HG02884 (cell line): ENCODE measurements around the gene MAML1.

Experiments used
- ATAC-seq: cut with Tn5 transposase; IDR thresholded peaks from one replicate; pipeline ENCODE4 v1.9.1; 2021; ENCODE audit warnings: mild to moderate bottlenecking, moderate library complexity; ENCODE audit not compliant: unreplicated experiment

The MAML1 gene

DNA sequence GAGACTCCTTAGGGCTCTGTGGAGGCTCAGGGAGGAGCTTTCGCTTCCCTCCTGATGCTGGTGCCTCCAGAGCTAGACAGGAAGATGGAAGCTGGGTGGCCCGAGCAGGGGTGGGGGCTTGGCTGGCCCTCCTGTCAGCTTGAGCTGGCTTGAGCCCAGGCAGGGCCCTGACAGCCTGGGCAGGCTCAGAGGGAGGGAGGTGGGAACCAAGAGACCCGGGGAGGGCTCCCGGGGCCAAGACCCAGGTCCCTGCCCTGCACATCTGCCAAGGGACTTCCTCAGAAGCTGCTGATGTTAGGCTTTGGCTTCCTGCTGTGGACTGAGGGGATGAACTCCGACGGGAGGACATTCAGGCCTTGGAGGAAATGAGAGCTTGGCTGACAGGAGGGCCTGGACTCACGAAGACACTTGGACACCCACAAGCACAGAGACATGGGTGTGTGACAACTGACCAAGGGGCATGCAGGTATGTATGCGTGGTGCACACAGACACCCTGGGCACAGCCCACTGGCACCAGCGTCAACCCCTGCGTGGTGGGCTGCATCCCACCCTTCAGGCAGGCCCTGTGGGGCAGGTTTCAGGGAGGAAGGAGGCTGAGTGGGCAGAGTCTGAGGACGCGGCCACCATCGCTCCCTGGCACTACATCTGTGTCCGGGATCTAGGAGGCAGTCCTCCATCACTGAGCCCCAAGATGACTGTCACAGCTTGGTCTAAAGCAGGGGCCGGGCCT, 59.4 kb downstream of the MAML1 start:
- no peak for ATAC-seq

DNA sequence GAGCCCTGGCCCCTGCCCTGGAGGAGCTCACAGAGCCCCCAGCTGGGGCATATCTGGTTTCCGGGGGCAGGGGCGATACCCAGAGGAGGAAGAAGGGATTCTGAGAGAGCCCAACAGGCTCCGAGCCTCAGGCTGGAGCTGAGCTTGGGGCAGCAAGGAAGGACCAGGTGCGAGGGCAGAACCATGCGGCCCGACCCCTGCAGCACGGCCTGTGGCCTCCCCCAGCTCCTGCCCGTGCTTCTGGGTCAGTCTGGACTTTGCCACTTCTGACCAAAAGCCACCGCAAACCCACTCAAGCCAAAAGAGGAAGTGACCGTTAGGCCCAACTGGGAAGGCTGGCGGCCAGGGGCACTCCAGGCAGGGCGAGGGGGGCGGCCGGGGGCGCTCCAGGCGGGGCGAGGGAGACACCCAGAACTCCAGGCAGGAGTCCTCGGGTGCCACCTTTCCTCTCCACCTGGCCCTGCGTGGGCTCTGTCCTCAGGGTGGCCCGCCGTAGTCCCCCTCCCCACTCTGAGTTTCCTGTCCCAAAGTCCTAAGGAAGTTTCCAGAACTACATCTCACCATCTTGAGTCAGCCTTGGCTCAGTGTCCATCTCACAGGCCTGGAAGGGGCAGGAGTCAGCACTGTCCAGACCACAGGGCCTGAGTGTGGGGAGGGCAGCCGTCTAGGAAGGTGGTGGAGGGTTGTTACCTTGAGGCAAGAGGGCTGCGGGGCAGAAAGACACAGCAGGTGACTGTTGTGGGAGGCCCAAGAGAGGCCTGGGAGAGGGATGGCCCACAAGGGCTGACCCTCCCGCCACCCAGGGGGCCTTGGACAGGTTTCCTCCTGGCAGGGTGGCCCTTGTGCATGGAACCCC, 60.2 kb downstream of the MAML1 start:
- ATAC-seq, result no peak

DNA sequence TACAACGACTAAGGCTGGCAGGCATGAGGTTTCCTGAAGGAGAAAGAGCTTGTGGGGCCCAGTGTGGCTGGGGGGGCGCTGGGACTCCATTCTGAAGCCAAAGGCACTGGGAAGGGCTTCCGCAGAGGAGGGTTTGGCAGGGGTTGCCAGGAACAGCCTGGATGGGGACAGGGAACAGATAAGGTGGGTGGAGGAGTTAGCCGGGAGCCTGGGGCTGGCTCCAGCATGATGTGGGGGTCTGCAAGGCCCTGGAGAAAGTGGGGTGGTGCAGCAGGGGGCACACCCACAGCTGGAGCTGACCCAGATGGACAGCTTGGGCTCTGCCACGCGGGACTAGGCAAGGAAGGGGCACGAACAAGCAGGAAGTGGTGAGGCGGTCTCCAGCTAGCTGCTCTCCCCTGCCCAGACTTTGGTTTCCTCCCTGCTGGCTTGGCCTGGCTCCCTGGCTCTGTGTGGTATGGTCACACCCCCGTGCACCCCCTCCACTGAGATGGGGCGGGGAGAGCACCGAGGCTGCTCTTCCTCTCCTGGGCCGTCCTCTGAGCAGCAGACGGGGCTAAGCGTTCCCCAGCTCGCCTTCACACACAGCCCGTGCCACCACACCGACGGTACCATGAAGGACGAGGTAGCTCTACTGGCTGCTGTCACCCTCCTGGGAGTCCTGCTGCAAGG, 61.0 kb downstream of the MAML1 start, which contains the start of gene LTC4S:
Gene LTC4S (plus strand): TSS at position 519 of the 672 bp plus-strand sequence. CDS start 95 bp downstream, at position 614.
- ATAC-seq, result no peak

DNA sequence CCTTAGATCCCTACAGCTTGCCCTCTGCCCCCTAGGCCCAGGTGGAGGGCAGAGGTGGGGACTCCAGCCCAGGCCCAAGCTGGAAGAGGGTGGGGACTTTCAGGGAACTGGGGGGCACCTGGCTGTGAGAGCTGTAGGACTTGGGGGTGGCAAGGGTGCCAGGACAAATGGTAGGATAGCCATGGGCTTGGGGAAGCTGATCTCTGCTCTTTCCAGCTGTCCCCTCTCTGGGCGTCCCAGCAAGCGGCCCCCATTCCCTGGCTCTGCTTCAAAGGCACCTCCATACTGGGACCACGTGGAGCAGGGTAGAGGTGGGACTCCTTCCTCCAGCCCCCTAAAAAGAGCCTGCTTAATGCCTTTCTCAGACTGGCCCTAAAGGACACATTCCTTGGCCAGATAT, 61.5 kb downstream of the MAML1 start:
- no peak for ATAC-seq

DNA sequence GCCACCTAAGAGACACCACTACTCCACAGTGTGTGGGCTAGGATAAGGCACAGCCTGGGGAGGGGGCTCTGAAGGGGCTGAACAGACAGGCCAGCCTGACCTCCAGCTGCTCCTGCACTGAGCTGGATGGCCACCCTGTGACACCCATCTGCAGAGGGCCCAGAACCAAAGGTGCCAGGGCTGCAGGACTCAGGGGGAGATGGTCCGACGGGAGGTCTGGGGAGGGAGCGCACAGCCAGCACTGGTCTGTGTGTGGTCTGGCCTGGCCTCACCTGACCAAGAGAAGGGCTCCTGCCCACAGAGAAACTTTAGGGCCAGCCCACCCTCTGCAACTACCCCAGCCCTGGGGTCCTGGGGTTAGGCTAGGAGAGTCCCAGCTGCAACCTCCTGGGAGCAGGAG, 62.0 kb downstream of the MAML1 start:
- ATAC-seq, result no peak

DNA sequence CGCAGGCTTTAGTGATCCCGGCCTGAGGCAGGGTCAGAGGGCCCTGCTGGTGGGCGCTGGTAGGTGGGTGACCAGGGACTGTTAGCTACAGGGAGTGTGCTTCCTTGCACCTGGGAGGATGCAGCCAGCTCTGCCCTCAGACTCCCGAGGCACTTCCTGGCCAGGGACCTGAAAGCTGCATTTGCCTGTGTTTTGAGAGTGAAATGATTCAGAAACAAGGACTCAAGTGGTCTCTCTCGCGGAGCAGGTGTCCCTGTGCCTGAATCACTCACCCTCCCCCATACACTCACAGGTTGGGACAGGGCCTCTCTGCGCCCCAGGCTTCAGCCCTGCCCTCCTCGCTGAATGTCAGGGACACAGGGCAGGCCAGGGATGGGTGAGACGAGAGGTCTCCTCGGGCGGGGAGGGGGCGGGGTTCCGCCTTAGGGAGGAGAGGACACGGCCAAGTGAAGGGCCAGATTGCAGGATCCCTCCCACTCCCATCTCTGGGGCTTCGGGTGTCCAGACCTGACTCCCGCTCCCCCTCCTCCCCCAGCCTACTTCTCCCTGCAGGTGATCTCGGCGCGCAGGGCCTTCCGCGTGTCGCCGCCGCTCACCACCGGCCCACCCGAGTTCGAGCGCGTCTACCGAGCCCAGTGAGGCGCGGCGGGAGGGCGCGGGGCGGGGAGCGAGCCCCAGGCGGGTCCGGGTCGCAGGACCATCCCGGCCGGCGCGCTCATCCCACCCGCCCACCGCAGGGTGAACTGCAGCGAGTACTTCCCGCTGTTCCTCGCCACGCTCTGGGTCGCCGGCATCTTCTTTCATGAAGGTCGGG, 62.6 kb downstream of the MAML1 start:
- ATAC-seq, result no peak

DNA sequence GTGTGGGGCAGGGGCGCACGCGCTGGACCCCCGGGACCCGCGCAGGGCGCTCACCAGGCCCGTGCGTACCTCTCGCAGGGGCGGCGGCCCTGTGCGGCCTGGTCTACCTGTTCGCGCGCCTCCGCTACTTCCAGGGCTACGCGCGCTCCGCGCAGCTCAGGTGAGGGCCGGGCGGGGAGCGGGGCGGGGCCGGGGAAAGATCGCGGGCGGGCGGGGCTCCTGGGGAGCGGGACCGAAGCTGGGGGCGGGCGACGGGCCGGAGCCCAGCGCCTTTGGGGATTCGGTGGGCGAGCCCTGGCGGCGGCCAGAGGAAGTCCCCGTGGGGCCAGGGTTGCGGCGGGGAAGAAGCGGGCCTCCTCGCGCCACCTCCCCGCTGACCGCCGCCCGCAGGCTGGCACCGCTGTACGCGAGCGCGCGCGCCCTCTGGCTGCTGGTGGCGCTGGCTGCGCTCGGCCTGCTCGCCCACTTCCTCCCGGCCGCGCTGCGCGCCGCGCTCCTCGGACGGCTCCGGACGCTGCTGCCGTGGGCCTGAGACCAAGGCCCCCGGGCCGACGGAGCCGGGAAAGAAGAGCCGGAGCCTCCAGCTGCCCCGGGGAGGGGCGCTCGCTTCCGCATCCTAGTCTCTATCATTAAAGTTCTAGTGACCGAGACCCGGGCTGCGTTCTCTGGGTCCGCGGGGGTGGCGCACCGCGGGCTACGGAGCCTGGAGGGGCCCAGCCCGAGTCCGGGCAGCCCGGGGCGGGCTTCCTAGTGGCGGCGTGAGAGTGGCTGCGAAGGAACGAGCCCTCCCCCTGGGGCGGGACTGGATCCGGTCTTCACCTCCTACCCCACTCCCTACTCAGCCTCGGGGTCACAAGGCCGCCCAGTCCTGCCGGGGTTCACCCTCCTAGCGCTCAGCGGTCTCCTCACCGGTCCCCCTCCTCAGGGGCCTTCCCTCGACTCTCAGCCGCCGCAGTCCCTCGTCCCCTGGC, 63.5 kb downstream of the MAML1 start:
- ATAC-seq, result peak; percentile 71

DNA sequence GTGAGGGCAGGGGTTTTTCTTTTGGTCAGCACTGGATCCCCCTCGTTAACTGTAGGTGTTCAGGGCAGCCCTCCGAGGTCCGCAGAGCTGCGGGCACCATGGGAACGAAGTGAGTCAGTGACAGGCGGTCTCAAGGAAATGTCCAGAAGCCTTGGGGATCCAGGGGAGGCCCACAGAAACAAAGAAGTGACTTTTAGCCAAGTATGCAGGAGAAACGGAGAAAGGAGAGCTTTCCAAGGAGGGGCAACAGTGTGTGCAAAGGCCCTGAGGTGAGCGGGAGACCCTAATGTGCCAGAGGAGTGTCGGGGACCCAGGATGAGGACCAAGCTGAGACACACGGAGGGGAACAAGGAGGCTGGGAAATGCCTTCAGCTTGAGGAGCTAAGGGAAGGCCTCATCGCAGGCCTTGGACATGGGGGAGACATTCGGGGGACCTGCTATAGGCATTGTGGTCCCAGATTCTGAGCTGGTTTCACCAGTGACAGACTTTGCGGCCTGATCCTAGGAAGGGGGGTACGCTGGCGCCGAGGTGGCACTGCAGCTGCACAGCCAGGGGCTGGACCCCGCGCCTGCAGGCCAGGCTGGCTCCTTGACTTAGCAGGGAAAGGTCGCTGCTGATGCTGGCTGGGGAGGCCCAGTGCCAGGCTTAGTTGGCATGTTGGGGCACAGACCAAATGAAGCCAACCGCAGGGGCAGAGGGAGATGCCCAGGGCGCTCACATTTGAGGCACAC, 64.4 kb downstream of the MAML1 start:
- ATAC-seq, result no peak

DNA sequence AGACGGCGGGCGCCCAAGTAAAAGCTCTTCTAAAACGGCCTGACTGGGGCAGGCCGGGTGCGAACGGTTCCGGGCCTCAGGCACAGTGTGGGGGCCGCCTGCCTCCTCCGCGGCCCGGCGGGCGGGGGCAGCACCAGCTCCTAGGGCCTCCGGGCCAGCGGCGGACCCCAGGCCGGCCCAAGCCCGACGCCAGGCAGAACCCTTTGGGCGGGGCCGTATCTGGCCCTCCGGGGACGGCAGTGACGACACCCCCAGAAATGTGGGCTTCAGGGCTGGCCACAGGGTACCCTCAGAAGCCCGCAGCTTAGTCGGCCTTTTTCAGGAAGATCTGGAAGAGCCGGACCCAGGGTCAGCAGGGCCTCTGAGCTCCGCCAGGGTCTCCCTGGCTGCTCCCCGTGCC, 65.1 kb downstream of the MAML1 start:
- no peak for ATAC-seq

DNA sequence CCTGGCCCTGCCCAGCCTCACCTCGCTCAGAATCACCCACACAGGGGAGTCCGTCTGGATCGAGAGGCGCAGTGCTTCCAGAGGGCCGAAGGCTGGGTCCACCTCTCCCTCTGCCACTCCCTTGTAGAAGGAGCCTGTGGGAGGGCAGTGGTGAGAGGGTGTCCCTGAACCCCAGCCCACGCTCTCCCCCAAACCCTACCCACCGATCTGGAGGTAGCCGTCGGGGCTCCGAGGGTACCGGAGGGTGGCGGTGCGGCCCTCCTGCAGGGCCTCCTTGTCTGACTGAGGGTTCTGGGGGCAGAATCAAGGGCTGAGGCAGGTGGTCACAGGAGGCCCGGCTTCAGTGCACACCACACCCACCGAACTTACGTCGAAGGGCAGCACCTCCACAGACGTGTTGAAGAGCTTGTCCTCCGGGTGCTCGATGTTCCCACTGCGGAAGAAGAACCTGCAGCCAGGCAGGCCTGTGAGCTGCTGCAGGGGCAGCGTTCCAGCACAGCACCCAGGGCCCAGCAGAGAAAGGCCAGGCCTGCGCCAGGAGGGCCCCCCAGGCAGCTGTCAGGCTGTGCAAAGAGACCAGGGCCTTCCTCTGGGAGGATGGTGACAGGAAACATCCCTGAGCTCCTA, 65.6 kb downstream of the MAML1 start:
- ATAC-seq, result no peak

DNA sequence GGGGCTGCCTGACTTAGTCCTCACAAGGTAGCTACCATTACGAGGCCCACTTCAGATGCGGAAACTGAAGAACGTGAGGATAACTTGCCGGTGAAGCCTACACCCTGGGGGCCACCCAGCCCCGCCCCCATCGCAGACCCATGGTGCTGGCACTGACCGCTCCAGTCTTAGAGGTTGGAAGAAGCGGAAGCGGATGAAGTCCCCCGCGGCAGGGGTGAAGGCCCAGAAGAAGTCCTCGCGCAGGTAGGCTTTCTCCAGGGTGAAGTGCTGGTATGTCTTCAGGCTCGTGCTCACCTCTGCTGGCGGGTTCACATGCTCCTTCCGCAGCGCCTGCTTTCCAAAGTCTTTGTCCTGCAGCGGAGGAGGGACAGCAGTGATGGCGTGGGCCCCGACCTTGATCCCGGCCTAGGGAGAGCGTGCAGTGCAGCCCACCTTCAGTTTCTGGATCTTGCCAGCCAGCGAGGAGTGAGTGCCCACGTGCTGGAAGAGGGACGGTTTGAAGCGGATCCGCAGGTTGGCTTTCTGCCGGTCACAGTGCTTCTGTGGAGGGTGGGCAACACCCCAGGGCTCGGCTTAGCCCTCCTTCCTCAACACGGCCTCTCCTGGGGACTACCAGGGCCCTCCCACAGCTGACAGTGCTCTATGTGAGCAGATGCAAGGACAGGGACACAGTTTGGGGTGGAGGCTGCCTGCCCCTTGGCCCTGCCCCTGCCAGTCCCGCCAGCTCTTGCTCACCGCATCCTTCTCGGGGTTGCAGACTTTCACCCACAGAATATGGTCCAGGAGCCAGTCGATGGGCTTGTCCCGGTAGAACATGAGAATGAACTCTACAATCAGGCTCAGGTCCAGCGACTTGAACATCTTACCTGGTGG, 66.4 kb downstream of the MAML1 start:
- ATAC-seq, result no peak

DNA sequence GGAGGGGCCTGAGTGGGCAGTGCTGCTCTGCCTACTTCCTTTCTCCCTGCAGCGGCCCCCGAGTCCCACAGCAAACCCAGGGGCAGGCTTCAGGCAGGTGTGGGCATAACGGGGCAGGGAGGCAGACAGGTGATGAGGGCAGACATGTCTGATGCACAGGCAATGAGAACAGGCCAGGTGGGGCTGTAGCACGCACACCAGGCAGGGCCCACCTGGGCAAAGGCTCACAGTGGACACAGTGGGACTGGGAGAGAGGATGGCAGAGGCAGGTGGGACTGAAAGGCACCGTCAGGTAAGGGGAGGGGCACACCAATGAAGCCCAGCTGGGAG, 67.0 kb downstream of the MAML1 start:
- ATAC-seq, result no peak

DNA sequence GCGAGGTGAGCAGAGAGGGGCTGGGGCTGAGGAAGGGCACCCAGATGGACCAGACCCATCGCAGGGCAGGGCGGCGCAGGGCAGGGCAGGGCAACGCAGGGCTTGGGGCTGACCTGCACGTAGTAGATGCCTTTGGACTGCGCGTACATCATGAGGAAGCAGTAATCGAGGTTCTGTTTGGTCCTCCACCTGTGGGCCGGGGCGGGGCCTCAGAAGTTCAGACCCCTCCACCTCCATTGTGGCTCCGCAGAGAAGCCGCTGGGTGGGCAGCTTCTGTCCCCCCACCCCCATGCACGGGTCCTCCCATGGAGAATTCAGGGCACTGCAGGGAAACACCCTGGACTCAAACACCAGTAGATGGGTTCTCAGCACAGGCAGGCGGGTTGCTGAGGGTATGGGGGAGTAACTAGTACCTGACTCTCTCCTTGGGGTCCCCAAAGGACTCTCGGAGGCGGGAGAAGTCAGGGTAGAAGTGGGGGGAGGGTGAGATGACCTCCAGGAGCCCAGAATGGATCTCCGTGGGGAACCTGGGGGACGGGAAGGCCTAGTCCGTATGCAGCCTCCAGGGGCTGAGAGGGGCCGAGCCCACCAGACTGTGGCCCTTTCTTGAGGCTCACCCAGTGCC, 67.6 kb downstream of the MAML1 start:
- no peak for ATAC-seq

DNA sequence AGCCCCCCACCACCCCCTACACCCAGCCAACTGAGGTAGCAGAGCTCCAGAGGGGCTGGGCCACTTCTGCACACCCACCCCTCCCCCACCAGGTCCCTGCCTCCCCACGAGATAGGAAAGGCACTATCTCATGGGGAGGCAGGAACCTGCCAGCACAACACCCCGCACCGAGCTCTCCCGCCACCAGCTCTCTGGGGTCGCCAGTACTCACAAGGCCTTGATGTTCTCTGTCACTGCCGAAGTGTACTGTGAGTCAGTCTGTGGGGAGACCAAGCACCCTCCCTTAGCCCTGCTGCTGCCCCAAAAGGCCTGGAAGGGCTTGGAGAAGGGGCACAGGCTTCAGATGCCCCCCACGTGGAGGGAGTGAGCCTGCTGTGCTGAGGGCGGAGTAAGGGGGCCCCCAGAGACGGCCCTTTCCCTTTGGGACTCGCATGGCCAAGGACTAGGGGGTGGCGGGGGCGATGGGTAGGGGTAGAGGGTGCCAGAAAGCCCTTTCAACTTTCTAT, 68.1 kb downstream of the MAML1 start:
- no peak for ATAC-seq

DNA sequence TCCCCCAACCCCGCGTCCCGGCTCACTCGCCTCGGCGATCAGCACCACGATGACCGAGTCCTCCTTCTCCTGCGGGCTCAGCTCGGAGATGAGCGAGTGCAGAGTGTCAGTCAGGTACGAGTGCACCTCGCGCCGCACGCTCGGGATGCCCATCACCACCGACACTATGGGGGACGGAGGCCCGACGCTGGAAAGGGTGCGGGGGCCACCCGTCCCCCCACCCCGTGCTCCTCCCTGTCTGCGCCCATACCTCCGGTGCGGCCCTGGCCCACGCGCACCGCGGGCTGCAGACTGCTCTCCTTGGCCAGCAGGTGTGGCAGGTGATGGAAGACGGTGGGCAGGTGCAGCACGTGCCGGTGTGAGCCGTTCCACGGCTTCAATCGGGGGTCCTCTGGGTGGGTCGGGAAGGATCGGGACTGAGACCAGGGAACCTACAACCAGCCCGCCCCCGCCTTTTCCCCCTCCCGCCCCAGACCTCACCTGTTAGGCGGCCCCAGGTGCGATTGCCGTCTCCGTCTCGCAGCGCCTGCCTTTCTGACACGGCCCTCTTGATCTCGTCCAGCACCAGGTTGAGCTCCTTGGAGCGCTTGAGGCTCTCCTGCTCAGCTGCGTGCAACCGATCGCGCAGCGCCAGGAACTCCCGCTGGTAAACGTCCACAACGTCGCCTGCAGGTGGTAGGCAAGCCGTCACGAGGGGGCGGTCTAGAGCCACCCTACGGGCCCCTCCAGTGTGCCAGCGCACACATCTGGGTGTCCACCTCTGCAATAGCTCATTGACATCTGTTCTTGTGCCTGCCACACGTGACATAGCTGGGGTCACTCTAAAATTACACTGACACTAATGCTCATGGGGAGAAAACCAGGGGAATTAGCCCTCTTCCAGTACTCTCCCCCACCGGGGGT, 68.9 kb downstream of the MAML1 start:
- peak; percentile 33 for ATAC-seq
